HepG2 (cell line): ENCODE results near the gene ICAM3. TPM values are rescaled to one million over a fixed set of nuclear protein-coding genes. Genes with fewer than 3 reads are reported as not detected.

ENCODE experiments used
- ARID2 ChIP-seq: sonication (generic); formaldehyde crosslinking; IDR thresholded peaks from 2 replicates; pipeline ENCODE4 v1.8.1; 2022; ENCODE audit warnings: mild to moderate bottlenecking, missing genetic modification reagents, borderline replicate concordance
- KLF12 ChIP-seq: sonication (generic); formaldehyde crosslinking; IDR thresholded peaks from 2 replicates; pipeline ENCODE4 v1.4.0; 2020; ENCODE audit warnings: missing genetic modification reagents, borderline replicate concordance
- NFATC3 ChIP-seq: sonication (generic); formaldehyde crosslinking; IDR thresholded peaks from 2 replicates; pipeline ENCODE4 v1.5.1; 2020; ENCODE audit warnings: mild to moderate bottlenecking, missing genetic modification reagents
- RBM39 ChIP-seq: fragments of 200-400 bp; formaldehyde crosslinking; IDR thresholded peaks from one replicate; pipeline ENCODE4 v1.6.1; 2018; ENCODE audit warnings: antibody characterized with exemption, mild to moderate bottlenecking, low read depth, low read length; ENCODE audit not compliant: poor library complexity, severe bottlenecking
- ZFP36L1 ChIP-seq: sonication (generic); formaldehyde crosslinking; IDR thresholded peaks from 2 replicates; pipeline ENCODE4 v1.8.0; 2022; ENCODE audit warnings: mild to moderate bottlenecking, missing genetic modification reagents, moderate library complexity
- ZMYM3 ChIP-seq: sonication (generic); formaldehyde crosslinking; IDR thresholded peaks from 2 replicates; pipeline ENCODE4 v1.5.1; 2020; ENCODE audit warnings: mild to moderate bottlenecking, missing genetic modification reagents
- ZNF138 ChIP-seq: sonication (generic); formaldehyde crosslinking; IDR thresholded peaks from 2 replicates; pipeline ENCODE4 v1.5.0; 2020; ENCODE audit warnings: mild to moderate bottlenecking, low read depth, missing genetic modification reagents
- polyA plus RNA-seq, 8 experiments: library from polyadenylated mRNA; depleted of rRNA in 3 of 8; stranded (reverse) in 7 of 8; unstranded in 1 of 8; fragments of >200 nt; fragmentation: Illumina TruSeq in 4 of 8; extraction: Trizol in 4 of 8; gene quantifications; 2 replicates each; pipeline versions ENCODE4 v1.2.1 to v1.2.3, GENCODE V29; 2011 to 2016; ENCODE audit warnings: low read depth in 4 of 8, missing spikeins in 1 of 8, mixed read lengths in 1 of 8; ENCODE audit not compliant: insufficient read depth in 1 of 8
- total RNA-seq, 5 experiments: library from RNA; depleted of rRNA; stranded (reverse); fragments of >200 nt; fragmentation: Illumina TruSeq; extraction: Trizol; gene quantifications; 2 replicates each; pipeline ENCODE4 v1.2.3, GENCODE V29; 2016; ENCODE audit warnings: low read depth in 1 of 5
- TF ChIP-seq, protein P1 (sequence below): sonication (generic); formaldehyde crosslinking; IDR thresholded peaks from 2 replicates; pipeline ENCODE4 v1.9.0; 2021; ENCODE audit warnings: missing genetic modification reagents, borderline replicate concordance
- TF ChIP-seq, protein P2 (sequence below): sonication (generic); formaldehyde crosslinking; IDR thresholded peaks from 2 replicates; pipeline ENCODE4 v1.9.0; 2022; ENCODE audit warnings: low read depth, missing genetic modification reagents
- TF ChIP-seq, protein P3 (sequence below): sonication (generic); formaldehyde crosslinking; IDR thresholded peaks from 2 replicates; pipeline ENCODE4 v1.4.0; 2020; ENCODE audit warnings: missing genetic modification reagents
- TF ChIP-seq, protein P4 (sequence below): sonication (generic); formaldehyde crosslinking; IDR thresholded peaks from 2 replicates; pipeline ENCODE4 v1.4.0; 2020; ENCODE audit warnings: mild to moderate bottlenecking, missing genetic modification reagents, borderline replicate concordance

The ICAM3 gene
- total and polyA plus RNA-seq, 2 of the 13 experiments (the other 11 are each of a cell fraction or from before 2014, with no cell fraction given), result 14.1 to 21.0 TPM

DNA sequence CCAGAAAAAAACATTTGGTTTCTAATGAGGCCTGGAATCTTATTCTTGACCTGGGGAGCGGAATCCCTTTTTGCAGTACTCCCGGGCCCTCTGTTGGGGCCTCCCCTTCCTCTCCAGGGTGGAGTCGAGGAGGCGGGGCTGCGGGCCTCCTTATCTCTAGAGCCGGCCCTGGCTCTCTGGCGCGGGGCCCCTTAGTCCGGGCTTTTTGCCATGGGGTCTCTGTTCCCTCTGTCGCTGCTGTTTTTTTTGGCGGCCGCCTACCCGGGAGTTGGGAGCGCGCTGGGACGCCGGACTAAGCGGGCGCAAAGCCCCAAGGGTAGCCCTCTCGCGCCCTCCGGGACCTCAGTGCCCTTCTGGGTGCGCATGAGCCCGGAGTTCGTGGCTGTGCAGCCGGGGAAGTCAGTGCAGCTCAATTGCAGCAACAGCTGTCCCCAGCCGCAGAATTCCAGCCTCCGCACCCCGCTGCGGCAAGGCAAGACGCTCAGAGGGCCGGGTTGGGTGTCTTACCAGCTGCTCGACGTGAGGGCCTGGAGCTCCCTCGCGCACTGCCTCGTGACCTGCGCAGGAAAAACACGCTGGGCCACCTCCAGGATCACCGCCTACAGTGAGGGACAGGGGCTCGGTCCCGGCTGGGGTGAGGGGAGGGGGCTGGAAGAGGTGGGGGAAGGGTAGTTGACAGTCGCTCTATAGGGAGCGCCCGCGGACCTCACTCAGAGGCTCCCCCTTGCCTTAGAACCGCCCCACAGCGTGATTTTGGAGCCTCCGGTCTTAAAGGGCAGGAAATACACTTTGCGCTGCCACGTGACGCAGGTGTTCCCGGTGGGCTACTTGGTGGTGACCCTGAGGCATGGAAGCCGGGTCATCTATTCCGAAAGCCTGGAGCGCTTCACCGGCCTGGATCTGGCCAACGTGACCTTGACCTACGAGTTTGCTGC lies 52.4 kb downstream of the ICAM3 start, which contains the start of gene ICAM4 (continued):
- TF ChIP-seq, protein P1, sequence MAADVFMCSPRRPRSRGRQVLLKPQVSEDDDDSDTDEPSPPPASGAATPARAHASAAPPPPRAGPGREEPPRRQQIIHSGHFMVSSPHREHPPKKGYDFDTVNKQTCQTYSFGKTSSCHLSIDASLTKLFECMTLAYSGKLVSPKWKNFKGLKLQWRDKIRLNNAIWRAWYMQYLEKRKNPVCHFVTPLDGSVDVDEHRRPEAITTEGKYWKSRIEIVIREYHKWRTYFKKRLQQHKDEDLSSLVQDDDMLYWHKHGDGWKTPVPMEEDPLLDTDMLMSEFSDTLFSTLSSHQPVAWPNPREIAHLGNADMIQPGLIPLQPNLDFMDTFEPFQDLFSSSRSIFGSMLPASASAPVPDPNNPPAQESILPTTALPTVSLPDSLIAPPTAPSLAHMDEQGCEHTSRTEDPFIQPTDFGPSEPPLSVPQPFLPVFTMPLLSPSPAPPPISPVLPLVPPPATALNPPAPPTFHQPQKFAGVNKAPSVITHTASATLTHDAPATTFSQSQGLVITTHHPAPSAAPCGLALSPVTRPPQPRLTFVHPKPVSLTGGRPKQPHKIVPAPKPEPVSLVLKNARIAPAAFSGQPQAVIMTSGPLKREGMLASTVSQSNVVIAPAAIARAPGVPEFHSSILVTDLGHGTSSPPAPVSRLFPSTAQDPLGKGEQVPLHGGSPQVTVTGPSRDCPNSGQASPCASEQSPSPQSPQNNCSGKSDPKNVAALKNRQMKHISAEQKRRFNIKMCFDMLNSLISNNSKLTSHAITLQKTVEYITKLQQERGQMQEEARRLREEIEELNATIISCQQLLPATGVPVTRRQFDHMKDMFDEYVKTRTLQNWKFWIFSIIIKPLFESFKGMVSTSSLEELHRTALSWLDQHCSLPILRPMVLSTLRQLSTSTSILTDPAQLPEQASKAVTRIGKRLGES, result no peak
- TF ChIP-seq RBM39 (peak; percentile 49), ARID2 (0 out of 2 replicates have a peak, but pooled peaks have one; percentile 22), ZFP36L1 (CRISPR knock-in tag) (peak; percentile 21; the same call in 1 of the 2 replicates), NFATC3 (CRISPR knock-in tag) (no peak), ZMYM3 (CRISPR knock-in tag) (no peak), KLF12 (CRISPR knock-in tag) (no peak), ZNF138 (CRISPR knock-in tag) (no peak)
- TF ChIP-seq, protein P2, sequence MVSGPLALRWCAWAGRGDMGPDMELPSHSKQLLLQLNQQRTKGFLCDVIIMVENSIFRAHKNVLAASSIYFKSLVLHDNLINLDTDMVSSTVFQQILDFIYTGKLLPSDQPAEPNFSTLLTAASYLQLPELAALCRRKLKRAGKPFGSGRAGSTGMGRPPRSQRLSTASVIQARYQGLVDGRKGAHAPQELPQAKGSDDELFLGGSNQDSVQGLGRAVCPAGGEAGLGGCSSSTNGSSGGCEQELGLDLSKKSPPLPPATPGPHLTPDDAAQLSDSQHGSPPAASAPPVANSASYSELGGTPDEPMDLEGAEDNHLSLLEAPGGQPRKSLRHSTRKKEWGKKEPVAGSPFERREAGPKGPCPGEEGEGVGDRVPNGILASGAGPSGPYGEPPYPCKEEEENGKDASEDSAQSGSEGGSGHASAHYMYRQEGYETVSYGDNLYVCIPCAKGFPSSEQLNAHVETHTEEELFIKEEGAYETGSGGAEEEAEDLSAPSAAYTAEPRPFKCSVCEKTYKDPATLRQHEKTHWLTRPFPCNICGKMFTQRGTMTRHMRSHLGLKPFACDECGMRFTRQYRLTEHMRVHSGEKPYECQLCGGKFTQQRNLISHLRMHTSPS (CRISPR knock-in tag), result no peak
- TF ChIP-seq, protein P3, sequence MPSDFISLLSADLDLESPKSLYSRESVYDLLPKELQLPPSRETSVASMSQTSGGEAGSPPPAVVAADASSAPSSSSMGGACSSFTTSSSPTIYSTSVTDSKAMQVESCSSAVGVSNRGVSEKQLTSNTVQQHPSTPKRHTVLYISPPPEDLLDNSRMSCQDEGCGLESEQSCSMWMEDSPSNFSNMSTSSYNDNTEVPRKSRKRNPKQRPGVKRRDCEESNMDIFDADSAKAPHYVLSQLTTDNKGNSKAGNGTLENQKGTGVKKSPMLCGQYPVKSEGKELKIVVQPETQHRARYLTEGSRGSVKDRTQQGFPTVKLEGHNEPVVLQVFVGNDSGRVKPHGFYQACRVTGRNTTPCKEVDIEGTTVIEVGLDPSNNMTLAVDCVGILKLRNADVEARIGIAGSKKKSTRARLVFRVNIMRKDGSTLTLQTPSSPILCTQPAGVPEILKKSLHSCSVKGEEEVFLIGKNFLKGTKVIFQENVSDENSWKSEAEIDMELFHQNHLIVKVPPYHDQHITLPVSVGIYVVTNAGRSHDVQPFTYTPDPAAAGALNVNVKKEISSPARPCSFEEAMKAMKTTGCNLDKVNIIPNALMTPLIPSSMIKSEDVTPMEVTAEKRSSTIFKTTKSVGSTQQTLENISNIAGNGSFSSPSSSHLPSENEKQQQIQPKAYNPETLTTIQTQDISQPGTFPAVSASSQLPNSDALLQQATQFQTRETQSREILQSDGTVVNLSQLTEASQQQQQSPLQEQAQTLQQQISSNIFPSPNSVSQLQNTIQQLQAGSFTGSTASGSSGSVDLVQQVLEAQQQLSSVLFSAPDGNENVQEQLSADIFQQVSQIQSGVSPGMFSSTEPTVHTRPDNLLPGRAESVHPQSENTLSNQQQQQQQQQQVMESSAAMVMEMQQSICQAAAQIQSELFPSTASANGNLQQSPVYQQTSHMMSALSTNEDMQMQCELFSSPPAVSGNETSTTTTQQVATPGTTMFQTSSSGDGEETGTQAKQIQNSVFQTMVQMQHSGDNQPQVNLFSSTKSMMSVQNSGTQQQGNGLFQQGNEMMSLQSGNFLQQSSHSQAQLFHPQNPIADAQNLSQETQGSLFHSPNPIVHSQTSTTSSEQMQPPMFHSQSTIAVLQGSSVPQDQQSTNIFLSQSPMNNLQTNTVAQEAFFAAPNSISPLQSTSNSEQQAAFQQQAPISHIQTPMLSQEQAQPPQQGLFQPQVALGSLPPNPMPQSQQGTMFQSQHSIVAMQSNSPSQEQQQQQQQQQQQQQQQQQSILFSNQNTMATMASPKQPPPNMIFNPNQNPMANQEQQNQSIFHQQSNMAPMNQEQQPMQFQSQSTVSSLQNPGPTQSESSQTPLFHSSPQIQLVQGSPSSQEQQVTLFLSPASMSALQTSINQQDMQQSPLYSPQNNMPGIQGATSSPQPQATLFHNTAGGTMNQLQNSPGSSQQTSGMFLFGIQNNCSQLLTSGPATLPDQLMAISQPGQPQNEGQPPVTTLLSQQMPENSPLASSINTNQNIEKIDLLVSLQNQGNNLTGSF (CRISPR knock-in tag), result no peak
- TF ChIP-seq, protein P4, sequence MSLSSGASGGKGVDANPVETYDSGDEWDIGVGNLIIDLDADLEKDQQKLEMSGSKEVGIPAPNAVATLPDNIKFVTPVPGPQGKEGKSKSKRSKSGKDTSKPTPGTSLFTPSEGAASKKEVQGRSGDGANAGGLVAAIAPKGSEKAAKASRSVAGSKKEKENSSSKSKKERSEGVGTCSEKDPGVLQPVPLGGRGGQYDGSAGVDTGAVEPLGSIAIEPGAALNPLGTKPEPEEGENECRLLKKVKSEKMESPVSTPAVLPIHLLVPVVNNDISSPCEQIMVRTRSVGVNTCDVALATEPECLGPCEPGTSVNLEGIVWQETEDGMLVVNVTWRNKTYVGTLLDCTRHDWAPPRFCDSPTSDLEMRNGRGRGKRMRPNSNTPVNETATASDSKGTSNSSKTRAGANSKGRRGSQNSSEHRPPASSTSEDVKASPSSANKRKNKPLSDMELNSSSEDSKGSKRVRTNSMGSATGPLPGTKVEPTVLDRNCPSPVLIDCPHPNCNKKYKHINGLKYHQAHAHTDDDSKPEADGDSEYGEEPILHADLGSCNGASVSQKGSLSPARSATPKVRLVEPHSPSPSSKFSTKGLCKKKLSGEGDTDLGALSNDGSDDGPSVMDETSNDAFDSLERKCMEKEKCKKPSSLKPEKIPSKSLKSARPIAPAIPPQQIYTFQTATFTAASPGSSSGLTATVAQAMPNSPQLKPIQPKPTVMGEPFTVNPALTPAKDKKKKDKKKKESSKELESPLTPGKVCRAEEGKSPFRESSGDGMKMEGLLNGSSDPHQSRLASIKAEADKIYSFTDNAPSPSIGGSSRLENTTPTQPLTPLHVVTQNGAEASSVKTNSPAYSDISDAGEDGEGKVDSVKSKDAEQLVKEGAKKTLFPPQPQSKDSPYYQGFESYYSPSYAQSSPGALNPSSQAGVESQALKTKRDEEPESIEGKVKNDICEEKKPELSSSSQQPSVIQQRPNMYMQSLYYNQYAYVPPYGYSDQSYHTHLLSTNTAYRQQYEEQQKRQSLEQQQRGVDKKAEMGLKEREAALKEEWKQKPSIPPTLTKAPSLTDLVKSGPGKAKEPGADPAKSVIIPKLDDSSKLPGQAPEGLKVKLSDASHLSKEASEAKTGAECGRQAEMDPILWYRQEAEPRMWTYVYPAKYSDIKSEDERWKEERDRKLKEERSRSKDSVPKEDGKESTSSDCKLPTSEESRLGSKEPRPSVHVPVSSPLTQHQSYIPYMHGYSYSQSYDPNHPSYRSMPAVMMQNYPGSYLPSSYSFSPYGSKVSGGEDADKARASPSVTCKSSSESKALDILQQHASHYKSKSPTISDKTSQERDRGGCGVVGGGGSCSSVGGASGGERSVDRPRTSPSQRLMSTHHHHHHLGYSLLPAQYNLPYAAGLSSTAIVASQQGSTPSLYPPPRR, result peak; percentile 5
